Anterior cingulate cortex (tissue), 58 donors: ENCODE results near the gene MYNN.

Source experiments
- DNase-seq, 58 donors: peaks; one replicate each; lab custom pipeline; 2025; lab: John Stamatoyannopoulos, UW

Gene MYNN

DNA sequence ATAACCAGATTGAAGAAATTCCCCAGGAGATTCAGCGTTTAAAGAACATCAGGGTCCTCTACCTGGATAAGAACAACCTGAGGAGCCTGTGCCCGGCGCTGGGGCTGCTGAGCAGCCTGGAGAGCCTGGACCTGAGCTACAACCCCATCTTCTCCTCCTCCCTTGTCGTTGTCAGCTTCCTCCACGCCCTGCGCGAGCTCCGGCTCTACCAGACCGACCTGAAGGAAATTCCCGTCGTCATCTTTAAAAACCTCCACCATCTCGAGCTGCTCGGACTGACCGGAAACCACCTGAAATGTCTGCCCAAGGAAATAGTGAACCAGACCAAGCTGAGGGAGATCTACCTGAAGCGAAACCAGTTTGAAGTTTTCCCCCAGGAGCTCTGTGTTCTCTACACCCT lies 48.9 kb downstream of the MYNN start:
- no peak for DNase-seq

DNA sequence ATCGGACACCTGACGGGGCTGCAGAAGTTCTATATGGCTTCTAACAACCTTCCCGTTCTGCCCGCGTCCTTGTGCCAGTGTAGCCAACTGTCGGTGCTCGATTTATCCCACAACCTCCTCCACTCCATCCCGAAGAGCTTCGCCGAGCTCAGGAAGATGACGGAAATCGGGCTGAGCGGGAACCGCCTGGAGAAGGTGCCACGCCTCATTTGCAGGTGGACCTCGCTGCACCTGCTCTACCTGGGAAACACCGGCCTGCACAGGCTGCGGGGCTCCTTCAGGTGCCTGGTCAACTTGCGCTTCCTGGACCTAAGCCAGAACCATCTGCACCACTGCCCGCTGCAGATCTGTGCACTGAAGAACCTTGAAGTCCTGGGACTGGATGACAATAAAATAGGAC lies 49.3 kb downstream of the MYNN start:
- DNase-seq: no peak

DNA sequence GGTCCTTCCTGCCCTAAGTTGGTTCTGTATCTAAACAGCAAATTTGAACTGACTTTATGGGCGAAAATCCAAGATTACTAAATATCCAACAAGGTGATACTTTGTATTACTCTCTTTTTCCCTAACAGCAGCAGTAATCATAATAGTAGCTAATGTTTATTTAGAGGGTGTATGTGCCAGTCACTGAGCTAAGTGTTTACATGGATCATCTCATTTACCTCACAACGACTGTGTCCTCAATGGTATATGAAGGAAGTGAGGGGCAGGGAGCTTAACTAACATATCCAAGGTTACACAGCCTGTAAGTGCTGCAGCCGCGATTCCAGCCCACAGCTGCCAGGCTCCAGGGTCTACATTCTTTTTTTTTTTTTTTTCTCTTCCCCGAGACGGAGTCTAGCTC lies 49.8 kb downstream of the MYNN start:
- no peak for DNase-seq

DNA sequence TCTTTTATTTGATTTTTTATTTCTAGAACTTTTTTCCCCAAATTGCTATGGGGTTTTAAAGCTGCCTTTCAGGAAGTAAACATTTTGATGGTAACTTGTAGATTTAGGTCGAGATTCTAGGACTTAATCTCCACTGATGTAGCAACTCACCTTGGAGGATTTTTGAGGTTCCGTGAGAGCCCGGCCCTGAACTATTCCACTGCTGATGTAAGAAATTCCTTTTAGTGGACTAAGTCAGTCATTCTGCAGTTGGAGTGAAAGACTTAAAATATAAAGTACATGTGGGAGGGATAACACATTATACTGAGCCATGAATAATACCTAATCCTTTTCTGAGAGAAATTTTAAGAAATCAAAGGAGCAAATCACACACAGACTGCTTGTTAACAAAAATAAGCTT lies 52.1 kb downstream of the MYNN start:
- DNase-seq: no peak

DNA sequence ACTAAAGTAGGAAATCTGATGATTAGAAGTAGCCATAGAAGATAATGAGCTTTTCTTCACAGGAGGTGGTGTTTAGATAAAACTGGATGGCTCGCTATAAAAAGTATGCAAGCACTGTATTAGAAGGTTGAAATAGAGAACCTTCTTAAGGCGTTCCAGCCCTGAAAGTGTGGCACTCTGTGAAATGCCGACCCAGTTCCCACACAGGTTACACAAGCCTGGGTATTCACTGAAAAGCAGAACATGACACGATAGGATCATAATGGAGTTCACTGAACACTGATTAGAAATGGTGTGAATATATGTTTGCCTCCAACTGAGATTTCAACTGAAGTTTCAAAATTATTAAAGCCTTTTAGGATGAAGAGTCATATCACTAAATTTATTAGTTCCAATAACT lies 54.5 kb downstream of the MYNN start:
- DNase-seq: no peak

DNA sequence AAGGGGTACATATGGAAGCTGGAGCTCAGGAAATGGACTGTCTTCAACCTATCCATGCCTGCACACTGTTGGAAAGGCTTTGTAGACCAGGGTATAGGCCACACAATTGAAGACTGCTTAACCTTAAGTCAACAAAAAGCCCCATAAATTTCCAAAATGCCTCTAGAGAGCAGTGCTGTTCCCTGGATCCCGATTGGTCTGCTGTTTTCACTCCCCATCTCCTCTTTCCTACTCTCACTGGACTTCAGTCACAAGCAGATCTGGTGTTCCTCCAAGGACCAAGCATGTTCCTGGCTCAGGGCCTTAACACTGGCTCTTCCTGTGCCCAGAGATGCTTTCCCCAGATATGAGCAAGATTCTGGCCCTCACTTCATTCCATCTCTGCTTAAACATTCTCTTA lies 62.3 kb downstream of the MYNN start:
- no peak for DNase-seq

DNA sequence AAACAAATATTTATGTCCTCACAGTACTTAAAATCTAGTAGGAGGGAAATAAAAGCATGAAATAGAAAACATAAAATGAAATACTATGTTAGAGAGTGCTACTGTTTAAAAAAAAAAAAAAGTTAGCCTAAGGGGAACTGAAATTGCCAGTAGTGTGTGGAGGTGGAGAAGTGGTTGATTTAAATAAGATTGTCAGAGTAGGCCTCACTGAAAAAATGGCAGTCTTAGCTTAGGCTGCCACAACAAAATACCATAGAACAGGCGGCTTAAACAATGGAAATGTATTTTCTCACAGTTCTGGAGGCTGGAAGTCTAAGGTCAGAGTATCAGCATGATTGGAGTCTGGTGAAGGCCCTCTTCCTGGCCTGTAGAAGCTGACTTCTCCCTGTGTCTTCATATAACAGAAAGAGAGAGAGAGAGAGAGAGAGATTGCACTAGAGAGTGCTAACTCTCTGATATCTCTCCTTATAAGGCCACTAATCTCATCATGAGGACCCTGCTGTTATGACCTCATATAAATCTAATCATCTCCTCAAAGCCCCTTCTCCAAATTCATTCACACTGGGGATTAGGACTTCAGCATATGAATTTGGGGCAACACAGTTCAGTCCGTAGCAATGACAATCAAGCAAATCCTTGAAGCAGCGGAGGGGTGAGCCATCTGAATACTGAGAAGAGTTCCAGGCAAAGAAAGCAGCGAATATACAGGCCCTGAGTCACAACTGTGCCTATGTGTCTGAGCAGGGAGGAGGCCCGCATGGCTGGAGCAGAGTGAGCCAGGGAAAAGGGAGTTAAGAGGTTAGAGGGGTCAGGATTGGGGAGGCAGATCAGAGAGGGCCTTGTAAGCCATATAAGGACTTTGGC lies 63.1 kb downstream of the MYNN start:
- no peak for DNase-seq

DNA sequence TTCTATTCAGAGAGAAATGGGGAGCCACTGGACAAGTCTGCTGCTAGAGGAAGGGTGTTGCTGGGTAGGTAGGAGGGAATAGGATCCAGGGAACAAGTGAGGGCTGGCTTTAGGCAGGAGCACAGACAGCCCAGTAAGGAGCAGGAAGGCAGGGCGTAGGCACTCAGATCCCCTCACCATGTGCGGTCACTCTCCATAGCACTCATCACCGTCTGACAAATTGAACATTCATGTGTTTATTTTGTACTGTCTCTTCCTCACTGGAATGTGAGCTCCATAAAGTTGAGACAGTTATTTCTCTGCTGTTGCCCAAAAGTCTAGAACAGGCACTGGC lies 63.7 kb downstream of the MYNN start:
- no peak for DNase-seq

DNA sequence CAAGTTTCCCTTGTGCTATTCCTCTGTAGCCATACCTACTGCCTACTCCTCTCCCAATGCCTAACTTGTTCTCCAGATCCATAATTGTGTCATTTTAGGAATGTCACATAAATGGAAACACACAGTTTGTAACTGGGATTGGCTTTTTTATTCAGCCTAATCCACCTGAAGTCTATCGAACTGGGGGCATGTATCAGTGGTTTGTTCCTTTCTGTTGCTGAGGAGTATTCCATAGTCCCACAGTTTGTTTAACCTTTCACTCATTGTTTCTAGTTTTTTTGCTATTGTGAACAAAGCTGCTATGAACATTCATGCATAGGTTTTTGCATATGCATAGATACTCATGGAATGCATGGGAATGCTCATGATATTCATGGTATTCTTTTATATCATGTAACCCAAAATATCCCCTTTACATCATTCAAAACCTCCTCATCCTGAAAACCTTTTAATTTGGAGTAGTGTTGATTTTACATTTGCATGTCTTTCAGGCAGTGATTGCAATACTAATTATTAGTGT lies 65.4 kb downstream of the MYNN start:
- no peak for DNase-seq
